Activated T-helper 1 cell treated with anti-CD3 and anti-CD28 coated beads, Interleukin-2, amount 50 U/mL, for 16 hours (primary cell): ENCODE results near the gene TMEM51.

Source experiments
- DNase-seq, 2 donors: peaks; one replicate each; pipeline ENCODE4 v3.0.0-alpha.2; 2020; ENCODE audit warnings: low read depth in 1 of 2, low spot score in 1 of 2

Gene TMEM51

DNA sequence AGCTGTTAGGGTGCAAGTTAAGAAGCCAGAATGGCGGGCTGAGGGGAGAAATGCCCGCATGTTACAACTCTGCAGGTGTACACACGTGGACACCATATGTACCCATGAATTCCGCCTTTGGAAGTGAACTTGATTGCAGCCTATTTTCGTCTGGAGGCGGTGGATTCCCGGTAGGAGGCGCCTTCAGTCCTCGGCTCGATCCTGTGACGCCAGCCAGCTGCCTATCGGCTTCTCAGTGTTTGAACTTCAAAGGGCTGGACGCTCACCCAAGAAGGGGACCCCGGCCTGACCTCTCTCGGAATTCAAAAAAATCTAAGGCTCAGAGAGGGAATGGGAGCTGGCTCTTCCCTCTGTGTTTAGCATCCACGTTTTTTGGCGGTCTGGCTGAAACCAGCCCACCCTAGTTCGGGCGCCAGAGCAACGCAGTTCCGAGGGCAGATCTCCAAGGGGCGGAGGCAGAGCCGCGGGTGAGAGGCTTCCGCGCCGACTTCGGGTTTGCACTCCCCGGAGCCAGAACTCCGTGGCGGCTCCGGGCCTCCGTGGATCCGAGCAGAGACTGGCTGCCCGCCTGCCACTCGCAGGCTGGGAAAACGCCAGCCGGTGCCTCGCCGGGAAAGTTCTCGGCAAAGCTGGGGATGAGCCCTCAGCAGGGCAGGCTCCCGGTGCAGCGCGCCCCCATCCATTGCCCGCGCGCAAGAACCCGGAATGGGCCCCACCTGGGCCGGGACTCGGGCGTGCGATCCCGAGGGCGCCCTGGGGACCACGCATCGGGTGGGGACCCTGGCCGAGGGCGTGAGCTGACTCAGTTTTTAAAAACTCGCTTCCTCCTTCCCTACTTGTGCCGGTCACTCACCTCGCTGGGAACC is 996 bp upstream of the TMEM51 start:
- no peak for DNase-seq

DNA sequence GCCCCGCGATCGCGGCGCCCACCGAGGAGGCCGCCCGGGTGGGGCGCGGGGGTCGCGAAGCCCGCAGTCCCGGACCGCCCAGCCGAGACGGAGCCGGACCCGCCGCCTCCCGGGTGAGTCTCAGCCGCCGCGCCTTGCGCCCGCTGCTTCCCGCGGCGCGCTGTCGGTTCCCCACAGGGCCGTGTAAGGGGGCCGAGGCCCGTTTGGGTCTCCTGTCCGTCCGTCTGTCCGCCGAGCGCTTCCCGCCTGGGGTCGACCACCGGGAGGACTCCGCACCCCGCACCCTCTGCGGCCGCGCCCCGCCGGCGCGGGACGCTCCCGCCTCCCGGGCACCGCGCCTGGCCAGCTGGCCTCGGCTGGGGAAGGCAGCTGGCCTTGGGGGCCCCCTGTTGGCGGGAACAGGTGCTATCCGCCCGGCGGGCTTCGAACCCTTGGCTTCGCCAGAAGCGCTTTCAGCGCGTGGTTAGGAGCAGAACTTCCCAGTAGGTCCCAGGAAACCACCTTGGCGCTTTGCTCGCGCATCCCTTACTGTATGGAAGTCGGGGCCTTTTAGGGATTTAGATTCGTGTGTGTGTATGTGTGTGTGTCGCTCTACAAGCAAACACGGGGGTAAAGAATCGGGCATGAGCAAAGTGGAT is 414 bp downstream of the TMEM51 start:
- no peak for DNase-seq

DNA sequence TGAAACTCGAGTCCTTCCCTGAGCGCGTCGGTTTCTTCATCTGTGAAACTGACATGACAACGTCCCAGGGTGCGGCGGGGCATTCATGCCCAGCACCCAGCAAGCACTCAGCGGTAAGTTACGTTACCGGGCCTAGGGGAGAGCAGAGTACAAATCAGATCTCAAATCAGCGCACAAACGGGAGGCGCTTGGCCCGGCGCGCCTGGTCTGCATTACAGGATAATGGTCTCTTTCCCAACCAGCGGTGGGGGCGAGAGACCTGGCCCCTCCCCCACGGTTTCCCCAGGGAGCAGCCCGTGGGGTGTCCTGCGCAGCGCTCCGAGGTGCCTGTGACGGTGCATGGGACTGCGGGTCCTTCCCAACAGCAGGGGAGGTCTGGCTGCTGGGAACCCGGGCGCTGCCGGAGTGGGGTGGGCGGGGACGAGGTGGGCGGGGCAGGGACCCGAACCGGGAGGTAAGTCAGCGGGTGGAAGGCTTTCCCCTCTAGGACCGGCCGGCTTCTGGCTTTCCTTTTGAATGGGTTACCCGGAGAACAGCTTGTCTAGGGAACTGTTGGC is 1.0 kb downstream of the TMEM51 start:
- no peak for DNase-seq

DNA sequence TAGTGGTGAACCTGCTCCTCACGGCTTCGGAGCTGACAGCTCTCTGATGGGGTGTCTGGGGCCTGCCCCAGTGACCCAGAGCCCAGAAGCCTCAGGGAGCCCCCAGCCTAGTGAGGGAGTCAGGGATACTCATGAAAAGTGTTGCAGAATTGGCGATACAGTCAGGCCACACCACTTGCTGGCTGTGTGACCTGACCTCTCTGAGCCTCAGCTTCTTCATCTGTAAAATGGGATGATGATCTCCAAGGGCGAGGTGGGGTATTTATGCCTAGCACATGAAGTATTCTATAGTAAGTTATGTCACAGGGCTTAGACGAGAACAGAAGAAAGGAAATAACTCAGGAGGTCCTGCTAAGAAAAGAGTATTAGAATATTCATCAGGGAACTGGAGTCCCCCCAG is 1.6 kb downstream of the TMEM51 start:
- no peak for DNase-seq

DNA sequence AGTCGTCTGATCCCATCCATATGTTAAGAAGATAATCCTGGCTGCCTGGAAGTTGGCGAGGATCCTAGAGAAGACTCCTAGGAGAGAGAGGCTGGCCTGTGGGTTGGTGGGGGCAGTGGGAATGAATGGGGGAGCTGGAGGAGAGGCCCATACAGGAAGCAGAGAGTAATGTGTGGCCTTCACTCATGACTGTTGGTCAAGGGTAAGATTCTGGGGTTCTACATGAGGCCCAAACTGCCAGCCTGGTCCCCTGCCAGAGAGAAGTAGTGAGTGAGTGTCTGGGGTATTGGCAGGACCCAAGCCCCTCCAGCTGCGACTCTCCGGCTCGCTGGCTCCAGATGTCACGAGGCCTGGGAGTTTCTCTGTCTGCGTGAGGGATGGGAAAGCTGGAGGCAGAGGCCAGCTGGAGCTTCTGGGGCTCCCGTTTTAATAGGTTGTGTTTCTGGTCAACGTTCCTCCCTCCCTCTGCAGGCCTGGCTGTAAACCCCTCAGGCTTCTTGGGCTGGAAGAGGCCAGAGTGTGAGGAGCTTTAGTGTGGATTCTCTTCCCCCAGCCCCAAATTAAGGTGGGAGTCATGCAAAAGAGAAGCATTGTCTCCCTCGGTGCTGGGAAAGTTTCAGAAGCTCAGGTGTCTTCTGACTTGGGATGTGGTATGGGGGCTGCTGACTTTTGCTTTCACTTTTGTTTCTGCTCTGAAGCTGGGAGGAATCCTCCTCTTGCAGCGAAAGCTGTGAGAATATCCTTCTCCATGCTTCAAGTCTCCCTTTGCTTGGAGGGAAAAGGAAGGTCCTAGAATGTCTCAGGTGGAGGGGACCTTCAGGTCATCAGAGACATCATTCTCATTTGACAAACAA is 2.6 kb downstream of the TMEM51 start:
- DNase-seq, result no peak

DNA sequence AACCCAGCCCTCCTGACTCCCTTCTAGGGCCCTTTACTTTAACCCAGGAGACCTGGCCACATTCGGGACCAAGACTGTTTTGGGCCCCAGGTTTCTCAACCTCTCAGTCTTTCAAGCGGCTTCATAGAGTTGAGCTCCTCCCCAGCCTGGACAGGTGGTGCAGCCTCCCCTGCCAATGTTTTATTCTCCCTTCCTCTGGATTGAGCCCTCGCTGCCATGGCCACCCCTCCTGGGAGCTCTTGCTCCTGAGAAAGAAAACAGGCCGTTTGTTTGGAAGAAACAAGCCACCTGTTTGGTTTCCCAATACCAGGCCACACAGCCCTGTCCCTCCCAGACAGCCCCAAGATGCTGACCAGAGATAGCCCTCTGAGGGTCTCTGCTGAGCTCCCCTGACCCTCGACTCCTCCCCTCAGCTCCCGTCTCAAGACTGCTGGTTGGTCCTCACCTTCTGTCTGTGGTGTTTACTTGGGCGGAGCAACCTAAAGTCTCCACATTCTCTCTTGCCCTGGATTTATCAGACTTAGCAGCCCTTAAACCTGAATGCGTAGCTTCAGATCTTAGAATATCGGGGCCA is 3.3 kb downstream of the TMEM51 start:
- DNase-seq, result no peak

DNA sequence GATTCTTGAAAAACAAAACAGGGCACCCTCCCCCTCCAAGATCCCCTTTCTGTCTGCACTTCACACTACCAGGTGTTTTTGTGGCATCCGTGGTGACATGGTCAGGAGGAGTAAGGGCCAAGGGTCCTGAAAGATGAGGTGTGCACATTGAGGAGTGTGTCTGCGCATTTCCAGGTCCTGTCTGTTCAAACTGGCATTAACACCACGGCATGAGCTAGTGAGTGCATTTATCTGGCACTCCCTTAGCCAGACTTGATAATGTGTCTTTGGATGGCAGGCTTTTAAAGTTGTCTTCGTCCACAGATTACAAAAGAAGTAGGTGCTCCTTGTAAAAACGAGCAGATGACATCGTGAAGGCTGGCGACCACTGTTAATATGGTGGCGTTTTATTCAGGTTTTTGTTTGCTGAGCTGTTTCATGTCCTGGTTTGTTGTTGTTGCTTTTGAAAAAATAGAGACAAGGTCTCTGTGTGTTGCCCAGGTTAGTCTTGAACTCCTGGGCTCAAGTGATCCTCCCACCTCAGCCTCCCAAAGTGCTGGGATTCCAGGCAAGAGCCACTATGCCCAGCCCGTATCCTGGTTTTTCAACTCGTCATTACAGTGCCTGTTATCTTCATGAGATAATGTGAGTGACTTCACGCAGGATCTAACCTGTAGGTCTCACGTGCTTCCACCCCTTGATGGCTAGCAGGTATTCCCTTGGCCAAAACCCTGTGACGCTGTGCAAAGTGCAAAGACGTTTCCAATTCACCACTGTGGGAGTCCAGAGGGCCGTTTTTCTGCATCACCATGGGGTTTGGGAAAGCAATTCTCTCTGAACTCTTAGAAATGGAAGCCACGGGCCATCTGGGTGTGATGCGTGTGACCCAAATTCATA is 4.2 kb downstream of the TMEM51 start:
- no peak for DNase-seq

DNA sequence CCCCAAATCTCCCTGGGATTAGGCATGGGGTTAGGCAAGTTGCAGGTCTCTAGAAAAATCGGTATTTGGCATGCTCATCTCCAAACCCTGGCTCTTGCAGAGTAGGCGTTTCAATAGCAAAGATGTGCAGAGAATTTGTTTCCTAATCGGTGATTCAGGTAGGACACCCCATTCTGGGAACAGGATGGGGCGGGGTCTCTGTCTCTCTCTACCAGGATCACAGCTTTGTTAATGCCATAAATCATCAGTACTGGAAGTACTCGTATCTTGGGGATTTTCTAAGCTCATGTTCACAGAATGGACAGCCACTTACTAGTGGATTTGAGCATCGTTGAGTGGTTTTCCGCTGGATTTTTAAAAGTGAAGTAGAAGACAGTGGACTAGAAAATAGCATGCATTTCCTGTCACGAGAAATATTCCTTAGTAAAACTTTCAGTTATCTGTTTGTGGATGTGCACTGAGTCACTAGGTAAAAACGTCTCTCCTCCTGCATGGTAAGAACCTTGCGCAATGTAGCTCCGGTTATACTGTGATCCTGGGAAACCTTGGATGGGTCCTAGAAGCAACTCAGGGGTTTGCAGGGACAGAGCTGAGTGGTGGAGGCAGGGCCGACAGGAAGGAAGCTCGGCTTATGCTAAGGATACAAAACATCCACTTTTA is 5.1 kb downstream of the TMEM51 start:
- no peak for DNase-seq

DNA sequence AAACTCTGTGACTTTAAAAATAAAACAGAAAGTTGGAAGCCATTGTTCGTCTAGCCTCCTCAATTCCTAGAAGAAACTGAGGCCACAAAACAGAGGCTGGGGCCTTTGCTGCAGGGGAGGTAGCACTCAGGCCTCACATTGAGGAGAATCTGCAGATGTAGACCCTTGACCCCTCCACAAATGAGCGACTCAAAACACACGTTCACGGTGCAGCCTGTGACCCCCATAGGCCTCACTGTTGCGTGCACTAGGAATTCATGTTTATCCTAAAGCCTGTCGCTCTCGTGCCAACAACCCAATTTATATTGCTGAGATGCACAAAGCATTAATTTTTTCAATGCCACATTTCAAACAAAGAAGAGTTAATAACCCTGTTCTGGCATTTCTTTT is 5.6 kb downstream of the TMEM51 start:
- no peak for DNase-seq

DNA sequence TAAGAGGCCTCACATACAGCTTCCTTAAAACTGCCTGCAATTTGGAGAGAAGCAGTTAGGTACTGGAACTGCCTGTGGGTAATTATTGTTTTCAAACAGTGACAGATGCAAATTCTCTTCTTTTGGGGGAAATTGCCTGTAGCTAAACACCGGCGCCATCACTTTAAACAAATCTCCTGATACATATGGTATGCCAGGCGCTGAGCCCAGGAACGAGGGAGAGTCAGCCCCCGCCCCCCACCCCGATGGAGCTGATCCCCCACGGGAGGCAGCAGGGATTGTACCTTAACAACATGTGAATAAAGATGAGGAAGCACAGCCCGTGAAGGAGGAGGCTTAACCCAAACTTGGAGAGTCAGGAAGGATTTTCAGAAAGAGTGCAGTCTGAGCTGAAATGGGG is 7.1 kb downstream of the TMEM51 start:
- DNase-seq, result no peak

DNA sequence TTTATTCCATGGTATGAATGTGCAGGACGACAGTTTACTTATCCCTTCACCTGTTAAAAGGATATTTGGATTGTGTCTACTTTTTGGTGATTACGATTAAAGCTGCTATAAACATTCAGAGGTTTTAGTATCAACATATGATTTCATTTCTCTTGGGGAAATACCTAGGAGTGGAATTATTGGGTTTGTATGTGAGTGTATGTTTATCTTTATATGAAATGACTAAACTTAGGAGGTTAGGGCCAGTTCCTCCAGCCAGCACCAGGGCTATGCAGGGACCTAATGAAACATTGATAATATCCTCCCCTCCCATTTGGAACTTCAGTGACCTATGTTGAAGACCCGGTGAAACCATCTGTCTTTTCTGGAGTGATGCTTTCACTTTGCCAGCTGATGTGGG is 13.8 kb downstream of the TMEM51 start:
- DNase-seq, result no peak

DNA sequence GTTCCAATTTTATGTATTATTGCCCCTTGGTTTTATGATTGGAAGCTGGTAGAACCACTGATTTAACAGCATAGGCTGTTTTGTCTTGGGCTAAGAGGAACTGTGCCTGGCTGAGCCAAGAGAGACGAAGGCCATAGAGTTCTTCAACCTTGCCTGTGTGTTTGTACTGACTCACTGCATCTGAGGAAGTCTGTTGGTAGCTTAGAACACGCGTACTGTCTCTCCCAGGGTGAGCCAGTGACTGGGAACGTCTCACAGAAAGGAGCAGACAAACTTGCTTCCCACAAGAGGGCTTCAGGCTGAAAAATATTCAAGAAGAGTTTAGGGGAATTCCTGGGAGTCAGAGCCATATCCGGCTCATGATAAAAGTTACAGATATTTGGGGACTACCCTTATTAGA is 14.9 kb downstream of the TMEM51 start:
- DNase-seq, result no peak

DNA sequence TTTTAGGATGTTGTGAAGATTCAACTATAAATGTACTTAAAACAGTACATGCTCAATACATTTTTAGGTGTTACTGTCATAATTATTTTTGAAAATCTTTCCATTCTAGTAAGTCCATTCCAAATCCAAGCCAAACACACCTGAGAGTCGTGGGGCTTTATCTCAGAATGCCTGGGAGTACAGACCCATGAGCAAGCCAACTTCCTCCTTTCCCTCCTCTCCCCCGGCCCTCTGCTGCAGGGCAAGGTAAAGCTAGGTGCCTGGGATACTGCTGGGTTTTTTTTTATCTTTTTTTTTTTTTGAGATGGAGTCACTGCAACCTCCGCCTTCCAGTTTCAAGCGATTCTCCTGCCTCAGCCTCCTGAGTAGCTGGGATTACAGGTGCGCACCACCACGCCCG is 16.5 kb downstream of the TMEM51 start:
- no peak for DNase-seq

DNA sequence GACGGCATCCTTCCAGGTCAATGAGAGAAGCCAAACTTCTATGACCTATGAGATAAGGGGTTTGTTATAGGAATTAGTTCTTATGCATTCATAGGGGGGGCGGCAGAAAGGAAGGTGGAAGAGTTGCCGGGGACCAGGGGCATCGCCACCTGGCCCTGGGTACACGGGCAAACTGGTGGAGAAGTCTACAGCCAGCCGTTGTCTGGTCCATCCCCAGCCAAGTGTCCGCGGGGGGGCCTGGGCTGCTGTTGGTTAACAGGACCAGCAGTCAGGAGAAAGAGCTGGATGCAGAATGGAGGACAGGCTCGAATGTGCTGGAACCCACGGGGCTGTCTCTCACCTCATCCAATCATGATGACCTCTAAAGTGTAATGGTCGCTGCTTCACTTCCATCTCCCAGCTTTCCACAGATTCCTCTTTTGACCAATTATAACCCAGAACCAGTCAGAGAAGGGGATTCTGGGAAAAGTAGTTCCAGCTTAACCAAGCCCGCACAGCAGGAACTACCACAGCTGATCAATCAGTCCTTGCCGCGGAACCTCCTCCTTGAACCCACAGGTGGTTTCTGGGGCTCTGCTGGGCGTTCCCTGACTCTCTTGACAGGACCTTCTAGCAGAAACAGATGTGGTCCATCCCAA is 17.8 kb downstream of the TMEM51 start:
- no peak for DNase-seq

DNA sequence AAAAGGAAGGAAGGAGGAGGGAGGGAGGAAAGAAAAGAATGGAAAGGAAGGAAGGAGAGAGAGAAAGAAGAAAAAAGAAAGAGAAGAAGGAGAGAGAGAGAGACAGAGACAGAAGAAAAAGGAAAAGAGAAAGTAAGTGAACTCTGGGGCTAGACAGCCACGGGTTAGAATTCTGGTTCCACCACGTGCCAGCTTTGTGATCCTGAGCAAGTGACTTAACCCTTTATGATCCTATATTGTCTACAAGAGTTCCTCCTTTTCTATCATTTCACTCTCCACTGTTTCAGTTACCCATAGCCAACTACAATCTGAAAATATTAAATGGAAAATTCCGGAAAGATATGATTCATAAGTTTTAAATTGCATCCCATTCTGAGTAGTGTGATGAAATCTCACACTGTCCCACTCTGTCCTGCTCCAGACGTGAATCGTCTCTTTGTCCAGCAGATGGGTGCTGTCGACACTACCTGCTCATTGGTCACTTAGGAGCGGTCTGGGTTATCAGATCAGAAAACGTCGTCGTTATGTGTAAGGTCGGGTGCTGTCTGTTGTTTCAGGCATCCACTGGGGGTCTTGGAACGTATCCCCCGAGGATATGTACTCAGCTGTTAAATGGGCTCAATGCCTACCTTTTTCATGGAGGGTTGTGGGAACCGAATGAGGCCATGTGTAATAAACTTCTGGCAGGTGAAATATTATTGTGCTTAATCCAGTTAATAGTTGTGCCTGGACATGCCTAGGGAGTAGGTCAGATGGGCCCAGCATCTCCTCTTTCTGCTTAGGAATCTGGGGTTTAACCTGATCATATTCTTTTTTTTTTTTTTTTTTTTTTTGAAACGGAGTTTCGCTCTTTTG is 19.1 kb downstream of the TMEM51 start:
- no peak for DNase-seq

DNA sequence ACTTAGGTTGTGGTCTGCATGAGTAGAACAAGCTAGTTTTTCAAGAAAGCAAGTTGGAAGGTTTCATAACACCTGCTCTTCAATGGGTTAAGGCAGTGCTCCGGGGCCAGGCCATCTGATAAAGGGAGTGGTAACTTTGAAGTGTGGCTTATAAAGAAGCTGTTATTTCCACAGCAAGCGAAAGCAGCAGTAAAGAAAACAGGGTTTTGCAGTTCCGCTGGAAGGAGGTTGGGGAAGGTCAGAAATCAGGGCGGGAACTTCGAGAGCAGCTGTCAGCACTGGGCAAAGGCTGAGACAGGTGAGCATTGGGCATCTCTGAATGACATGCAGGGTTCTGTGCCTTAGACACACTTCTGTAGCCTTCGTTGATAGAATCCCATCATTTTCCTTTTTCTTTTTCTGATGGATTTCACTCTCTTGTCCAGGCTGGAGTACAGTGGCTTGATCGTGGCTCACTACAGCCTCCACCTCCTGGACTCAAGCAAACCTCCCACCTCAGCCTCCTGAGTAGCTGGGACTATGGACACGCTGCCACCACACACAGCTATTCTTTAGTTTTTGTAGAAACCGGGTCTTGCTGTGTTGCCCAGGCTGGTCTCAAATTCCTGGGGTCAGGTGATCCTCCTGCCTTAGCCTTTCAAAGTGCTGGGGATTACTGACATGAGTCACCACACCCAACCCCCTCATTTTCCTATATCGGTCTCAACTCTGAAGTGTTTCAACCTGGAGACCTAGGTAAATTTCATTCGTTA is 20.5 kb downstream of the TMEM51 start:
- no peak for DNase-seq

DNA sequence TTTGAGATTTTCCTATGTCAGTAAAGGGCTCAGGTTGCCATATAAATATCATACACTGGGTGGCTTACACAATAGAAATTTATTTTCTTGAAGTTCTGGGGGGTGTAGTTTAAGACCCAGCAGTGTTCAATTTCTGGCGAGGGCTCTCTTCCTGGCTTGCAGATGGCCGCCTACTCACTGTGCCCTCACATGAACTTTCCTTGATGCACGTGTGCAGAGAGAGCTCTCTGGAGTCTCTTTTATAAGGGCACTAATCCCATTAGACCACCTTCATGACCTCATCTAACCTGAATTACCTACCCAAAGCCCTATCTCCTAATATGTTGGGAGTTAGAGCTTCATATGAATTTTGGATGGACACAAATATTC is 21.1 kb downstream of the TMEM51 start:
- DNase-seq, result no peak
